ENCODE results near the gene UFD1. TPM values are rescaled to one million over a fixed set of nuclear protein-coding genes. Genes with fewer than 3 reads are reported as not detected.

The UFD1 gene
- total and polyA plus RNA-seq, 9 of the 15 experiments (the other 6 are each of a cell fraction or from before 2014, with no cell fraction given): 238 to 645 (median 363) TPM

DNA sequence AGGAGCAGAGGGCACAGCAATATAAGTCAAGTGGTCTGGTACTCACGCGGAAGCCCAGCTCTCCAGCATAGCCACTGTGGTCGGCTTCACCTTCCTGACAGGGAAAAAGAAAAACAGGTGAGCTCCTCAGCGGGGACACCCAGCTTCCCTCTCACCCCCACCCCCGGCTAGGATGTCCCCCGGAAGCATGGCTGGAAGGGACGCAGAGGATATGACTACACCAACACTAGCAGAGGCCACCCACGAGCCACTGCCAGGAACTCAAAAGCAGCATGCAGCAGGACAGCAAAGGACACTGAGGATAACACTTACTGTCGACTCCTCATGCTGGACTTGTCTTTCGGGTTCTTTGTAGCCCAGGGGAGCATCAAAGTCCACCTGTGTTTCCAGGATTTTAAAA lies 22.5 kb downstream of the UFD1 start:
- Histone ChIP-seq H3K9ac (ENCODE audit: insufficient read depth in 1 of 2, low read depth in 2 of 2, low read length in 2 of 2) (no peak overlapping the region), H3K27me3 (ENCODE audit: control insufficient read depth in 2 of 2, insufficient read depth in 2 of 2, low read length in 2 of 2) (no peaks in the 10 kb centered on the region), H3K27ac (ENCODE audit: extremely low read depth, low read depth, low read length) (no peak overlapping the region), H3K9me3 (replicated peaks; ENCODE audit: control insufficient read depth, insufficient read depth, low read depth, low read length) (no peaks in the 10 kb centered on the region), H3K4me2 (ENCODE audit: insufficient read depth, low read length) (no peak overlapping the region), H3K4me3 (no peak overlapping the region), H3K4me1 (replicated peaks in 1 of 2; ENCODE audit: control insufficient read depth in 2 of 2, insufficient read depth in 2 of 2, low read length in 2 of 2) (no peaks in the 10 kb centered on the region), H3K36me3 (ENCODE audit: control insufficient read depth, insufficient read depth, low read length) (peaks cover 96% of the 10 kb centered on the region), H2AFZ (ENCODE audit: low read depth, low read length) (no peak overlapping the region), H3K9me1 (ENCODE audit: control insufficient read depth, insufficient read depth, low read length) (no peaks in the 10 kb centered on the region), H4K20me1 (replicated peaks; ENCODE audit: control insufficient read depth, insufficient read depth, low read length) (0 out of 2 replicates have a peak, but pooled peaks cover 3% of the 10 kb centered on the region), H3K79me2 (ENCODE audit: control insufficient read depth, insufficient read depth, low read length) (no peaks in the 10 kb centered on the region)
- ChIA-PET CTCF (ENCODE audit: low intra/inter-chr PET ratio) (no interaction called here), POLR2A (interaction anchor here (0.6 to 7.8 kb wide), 11 partner anchors 9 to 1603 kb away, joined by 3 to 131 read pairs (median 4); partner anchors contain the start of genes C22orf39 and HIRA)
- no peak for ATAC-seq
- FAIRE-seq: no peak
- intact Hi-C loops (cut with micrococcal nuclease): no loop called here
- no peak for DNase-seq (ENCODE audit: extremely low read depth in 1 of 4, low spot score in 3 of 4)
- WGBS (ENCODE audit: insufficient coverage, low coverage, missing lambda C conversion rate): 94% methylated on average over 10 of the region's 10 CpGs
- BruUV-seq (replicated peaks): no TSS peak
- no peak for TF ChIP-seq BMI1 (IDR thresholded peaks at IDR 0.05; ENCODE audit: low read length)
- TF ChIP-seq HLTF (IDR thresholded peaks at IDR 0.05): no peak
- peak; percentile 66 for TF ChIP-seq SNRNP70 (optimal IDR thresholded peaks at IDR 0.05; ENCODE audit: low read depth, low read length)
- TF ChIP-seq, protein P1, sequence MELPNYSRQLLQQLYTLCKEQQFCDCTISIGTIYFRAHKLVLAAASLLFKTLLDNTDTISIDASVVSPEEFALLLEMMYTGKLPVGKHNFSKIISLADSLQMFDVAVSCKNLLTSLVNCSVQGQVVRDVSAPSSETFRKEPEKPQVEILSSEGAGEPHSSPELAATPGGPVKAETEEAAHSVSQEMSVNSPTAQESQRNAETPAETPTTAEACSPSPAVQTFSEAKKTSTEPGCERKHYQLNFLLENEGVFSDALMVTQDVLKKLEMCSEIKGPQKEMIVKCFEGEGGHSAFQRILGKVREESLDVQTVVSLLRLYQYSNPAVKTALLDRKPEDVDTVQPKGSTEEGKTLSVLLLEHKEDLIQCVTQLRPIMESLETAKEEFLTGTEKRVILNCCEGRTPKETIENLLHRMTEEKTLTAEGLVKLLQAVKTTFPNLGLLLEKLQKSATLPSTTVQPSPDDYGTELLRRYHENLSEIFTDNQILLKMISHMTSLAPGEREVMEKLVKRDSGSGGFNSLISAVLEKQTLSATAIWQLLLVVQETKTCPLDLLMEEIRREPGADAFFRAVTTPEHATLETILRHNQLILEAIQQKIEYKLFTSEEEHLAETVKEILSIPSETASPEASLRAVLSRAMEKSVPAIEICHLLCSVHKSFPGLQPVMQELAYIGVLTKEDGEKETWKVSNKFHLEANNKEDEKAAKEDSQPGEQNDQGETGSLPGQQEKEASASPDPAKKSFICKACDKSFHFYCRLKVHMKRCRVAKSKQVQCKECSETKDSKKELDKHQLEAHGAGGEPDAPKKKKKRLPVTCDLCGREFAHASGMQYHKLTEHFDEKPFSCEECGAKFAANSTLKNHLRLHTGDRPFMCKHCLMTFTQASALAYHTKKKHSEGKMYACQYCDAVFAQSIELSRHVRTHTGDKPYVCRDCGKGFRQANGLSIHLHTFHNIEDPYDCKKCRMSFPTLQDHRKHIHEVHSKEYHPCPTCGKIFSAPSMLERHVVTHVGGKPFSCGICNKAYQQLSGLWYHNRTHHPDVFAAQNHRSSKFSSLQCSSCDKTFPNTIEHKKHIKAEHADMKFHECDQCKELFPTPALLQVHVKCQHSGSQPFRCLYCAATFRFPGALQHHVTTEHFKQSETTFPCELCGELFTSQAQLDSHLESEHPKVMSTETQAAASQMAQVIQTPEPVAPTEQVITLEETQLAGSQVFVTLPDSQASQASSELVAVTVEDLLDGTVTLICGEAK (IDR thresholded peaks at IDR 0.05): no peak
- TF ChIP-seq, protein P1 (CRISPR knock-in tag; IDR thresholded peaks at IDR 0.05): 0 out of 2 replicates have a peak, but pooled peaks have one; percentile 30
- peak; percentile 38; the same call in 1 of the 2 replicates for TF ChIP-seq KLF13 (tag; IDR thresholded peaks at IDR 0.05; ENCODE audit: borderline replicate concordance, low read depth)
- 0 out of 2 replicates have a peak, but pooled peaks have one; percentile 32 for TF ChIP-seq ZFPM2 (CRISPR knock-in tag; IDR thresholded peaks at IDR 0.05)
- in situ Hi-C loops (cut with MboI): no loop called here
